CD4-positive, CD25-positive, alpha-beta regulatory T cell (primary cell): Measurements from ENCODE around the gene TNFSF11. TPM values are rescaled to one million over a fixed set of nuclear protein-coding genes. Genes with fewer than 3 reads are reported as not detected.

Source experiments
- ATAC-seq, 2 donors: fragments of 150-1000 bp; cut with Tn5 transposase; one replicate each; pipeline ENCODE4 v1.10.0; 2021; ENCODE audit warnings: low read depth in 2 of 2, moderate number of reproducible peaks in 2 of 2, moderate library complexity in 1 of 2
- DNase-seq, 3 donors: peaks; one replicate each; pipeline versions ENCODE4 v3.0.0 to v3.0.0-alpha.2; 2012 to 2022; ENCODE audit warnings: mixed read lengths in 1 of 3
- H3K27ac ChIP-seq: one replicate; pipeline ENCODE4 v1.7.0; 2013; ENCODE audit warnings: mild to moderate bottlenecking, low read length; ENCODE audit not compliant: insufficient read depth, poor library complexity, severe bottlenecking
- H3K27me3 ChIP-seq: one replicate; pipeline ENCODE4 v1.7.0; 2013; ENCODE audit warnings: low read length; ENCODE audit not compliant: control insufficient read depth, insufficient read depth
- H3K36me3 ChIP-seq: one replicate; pipeline ENCODE4 v1.7.0; 2013; ENCODE audit warnings: mild to moderate bottlenecking, low read length, moderate library complexity; ENCODE audit not compliant: control insufficient read depth, insufficient read depth
- H3K4me1 ChIP-seq: 2 replicates; pipeline ENCODE4 v1.7.0; 2013; ENCODE audit warnings: mild to moderate bottlenecking, low read length; ENCODE audit not compliant: insufficient read depth, control insufficient read depth, poor library complexity, severe bottlenecking
- H3K4me3 ChIP-seq: one replicate; pipeline ENCODE4 v1.7.0; 2013; ENCODE audit warnings: low read depth, mild to moderate bottlenecking, low read length, moderate library complexity
- H3K9me3 ChIP-seq, 2 experiments: 1 replicate in 1 of 2; 2 replicates in 1 of 2; pipeline ENCODE4 v1.7.0; 2013; ENCODE audit warnings: low read length in 2 of 2, mild to moderate bottlenecking in 1 of 2, moderate library complexity in 1 of 2; ENCODE audit not compliant: control insufficient read depth in 2 of 2
- H3K27ac Mint-ChIP-seq, 3 donors: one replicate each; pipeline ENCODE4 v1.8.0; 2020 to 2022; ENCODE audit warnings: mild to moderate bottlenecking in 3 of 3, mixed read lengths in 3 of 3, moderate library complexity in 2 of 3
- H3K27me3 Mint-ChIP-seq: one replicate; pipeline ENCODE4 v1.8.0; 2022; ENCODE audit warnings: mild to moderate bottlenecking, mixed read lengths
- H3K36me3 Mint-ChIP-seq: one replicate; pipeline ENCODE4 v1.8.0; 2020; ENCODE audit warnings: mixed read lengths
- H3K4me1 Mint-ChIP-seq, 4 donors: one replicate each; pipeline ENCODE4 v1.8.0; 2020 to 2022; ENCODE audit warnings: mixed read lengths in 4 of 4, mild to moderate bottlenecking in 1 of 4
- H3K4me3 Mint-ChIP-seq, 4 donors: one replicate each; pipeline ENCODE4 v1.8.0; 2020 to 2022; ENCODE audit warnings: mild to moderate bottlenecking in 4 of 4, mixed read lengths in 4 of 4, moderate library complexity in 3 of 4
- H3K9me3 Mint-ChIP-seq, 7 donors: one replicate each; pipeline ENCODE4 v1.8.0; 2020 to 2022; ENCODE audit warnings: mixed read lengths in 7 of 7, mild to moderate bottlenecking in 3 of 7, moderate library complexity in 2 of 7
- polyA plus RNA-seq, 4 donors: library from polyadenylated mRNA; unstranded; fragments of 300-500 nt; fragmentation: Illumina TruSeq; gene quantifications; one replicate each; pipeline ENCODE4 v1.2.3, GENCODE V29; 2021
- total RNA-seq: library from RNA; stranded (reverse); gene quantifications from one replicate; pipeline ENCODE4 v1.2.3, GENCODE V29; 2022

Gene TNFSF11, protein sequence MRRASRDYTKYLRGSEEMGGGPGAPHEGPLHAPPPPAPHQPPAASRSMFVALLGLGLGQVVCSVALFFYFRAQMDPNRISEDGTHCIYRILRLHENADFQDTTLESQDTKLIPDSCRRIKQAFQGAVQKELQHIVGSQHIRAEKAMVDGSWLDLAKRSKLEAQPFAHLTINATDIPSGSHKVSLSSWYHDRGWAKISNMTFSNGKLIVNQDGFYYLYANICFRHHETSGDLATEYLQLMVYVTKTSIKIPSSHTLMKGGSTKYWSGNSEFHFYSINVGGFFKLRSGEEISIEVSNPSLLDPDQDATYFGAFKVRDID
- total RNA-seq = 1.3 TPM
- under 1 TPM in 2 of 4 donors, not detected in 2; 0.13 to 0.23 TPM for polyA plus RNA-seq

DNA sequence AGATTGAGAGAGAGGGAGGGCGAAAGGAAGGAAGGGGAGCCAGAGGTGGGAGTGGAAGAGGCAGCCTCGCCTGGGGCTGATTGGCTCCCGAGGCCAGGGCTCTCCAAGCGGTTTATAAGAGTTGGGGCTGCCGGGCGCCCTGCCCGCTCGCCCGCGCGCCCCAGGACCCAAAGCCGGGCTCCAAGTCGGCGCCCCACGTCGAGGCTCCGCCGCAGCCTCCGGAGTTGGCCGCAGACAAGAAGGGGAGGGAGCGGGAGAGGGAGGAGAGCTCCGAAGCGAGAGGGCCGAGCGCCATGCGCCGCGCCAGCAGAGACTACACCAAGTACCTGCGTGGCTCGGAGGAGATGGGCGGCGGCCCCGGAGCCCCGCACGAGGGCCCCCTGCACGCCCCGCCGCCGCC, at the start of gene TNFSF11:
Gene TNFSF11, plus strand, starts transcription at position 142 of the 400 bp plus-strand sequence. Its CDS starts 152 bp downstream, at position 294.
- peak in 1 of 3 donors; percentile 14 for DNase-seq
- peak within 1 kb of the TSS; percentile 77 to 88 (median 88) for H3K4me3 Mint-ChIP-seq
- peak within 1 kb of the TSS in 1 of 3 donors; percentile 77 for H3K27ac Mint-ChIP-seq
- peaks cover 0 to 5% (median 0%) of the 10 kb centered on the region in 7 donors for H3K9me3 Mint-ChIP-seq
- H3K4me1 ChIP-seq = peaks cover 20% of the 10 kb centered on the region
- peaks cover 21% of the 10 kb centered on the region for H3K27me3 ChIP-seq
- H3K4me1 Mint-ChIP-seq = peaks cover 5 to 25% (median 16%) of the 10 kb centered on the region in 4 donors
- H3K27ac ChIP-seq = no peak within 1 kb of the TSS
- H3K27me3 Mint-ChIP-seq = peaks cover 39% of the 10 kb centered on the region
- H3K36me3 ChIP-seq = no peaks in the 10 kb centered on the region
- peak within 1 kb of the TSS; percentile 79 for H3K4me3 ChIP-seq
- no peaks in the 10 kb centered on the region for H3K9me3 ChIP-seq
- ATAC-seq = peak in 1 of 2 donors; percentile 31
- H3K36me3 Mint-ChIP-seq = no peaks in the 10 kb centered on the region

DNA sequence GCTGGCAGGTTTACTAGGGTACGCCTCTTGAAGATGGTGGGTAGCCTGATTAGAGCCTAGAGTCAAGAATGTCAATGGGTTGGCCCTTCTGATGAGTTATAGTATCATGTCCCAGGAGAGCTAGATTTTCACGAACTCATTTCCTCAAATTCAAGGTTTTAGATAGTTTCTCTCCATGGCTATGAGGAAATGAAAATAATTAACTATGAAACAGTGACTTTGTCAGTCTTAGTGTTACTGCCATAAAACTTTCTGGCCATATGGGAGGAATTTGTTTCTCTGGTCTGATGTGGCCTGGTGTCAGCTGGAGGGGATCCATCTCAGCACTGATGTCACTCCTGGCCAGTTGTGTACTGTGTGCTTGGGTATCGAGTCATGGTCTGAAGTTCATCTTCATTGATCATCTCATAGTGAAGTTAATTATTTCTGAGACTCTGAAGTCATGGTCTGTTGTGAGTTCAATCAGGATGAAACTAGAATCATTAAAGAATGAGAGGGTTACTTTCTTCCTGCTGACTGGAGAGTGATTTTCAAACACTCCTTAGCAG, 49.4 kb upstream of the TNFSF11 start:
- Mint-ChIP-seq H3K4me3 (no peak overlapping the region), H3K27me3 (no peaks in the 10 kb centered on the region), H3K9me3 (peaks cover 0 to 9% (median 3%) of the 10 kb centered on the region in 7 donors), H3K27ac (no peak overlapping the region), H3K4me1 (no peaks in the 10 kb centered on the region), H3K36me3 (no peaks in the 10 kb centered on the region)
- Histone ChIP-seq H3K27me3 (no peaks in the 10 kb centered on the region), H3K4me1 (no peaks in the 10 kb centered on the region), H3K9me3 (no peaks in the 10 kb centered on the region), H3K27ac (no peak overlapping the region), H3K36me3 (no peaks in the 10 kb centered on the region), H3K4me3 (no peak overlapping the region)
- DNase-seq (no peak), ATAC-seq (no peak)

DNA sequence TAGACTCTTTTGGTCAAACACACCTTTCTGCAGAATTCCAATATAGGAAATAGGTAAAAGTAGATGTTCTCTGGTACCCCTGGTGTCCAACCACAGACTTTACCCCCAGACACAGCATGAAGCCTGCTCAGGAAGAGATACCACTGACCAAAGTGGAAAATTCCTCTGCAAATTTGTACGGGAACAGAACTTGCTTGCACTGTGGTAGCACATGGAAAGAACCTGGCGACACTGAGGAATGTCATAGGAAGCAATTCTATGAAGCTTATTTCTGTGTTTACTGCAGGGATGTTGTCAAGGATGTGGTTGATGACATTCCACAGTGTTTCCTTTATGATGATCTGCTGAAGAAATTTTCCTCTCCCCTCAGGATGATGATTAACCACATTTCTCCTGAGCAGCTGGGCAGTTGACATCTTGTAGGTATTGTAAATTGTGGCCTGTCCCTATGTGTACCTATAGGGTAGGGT, 48.9 kb upstream of the TNFSF11 start:
- Histone ChIP-seq H3K27ac (no peak overlapping the region), H3K4me1 (no peaks in the 10 kb centered on the region), H3K4me3 (no peak overlapping the region), H3K9me3 (no peaks in the 10 kb centered on the region), H3K36me3 (no peaks in the 10 kb centered on the region), H3K27me3 (no peaks in the 10 kb centered on the region)
- ATAC-seq = no peak
- Mint-ChIP-seq H3K4me3 (peak overlapping the region in 1 of 4 donors; percentile 59), H3K36me3 (no peaks in the 10 kb centered on the region), H3K9me3 (peaks cover 0 to 9% (median 3%) of the 10 kb centered on the region in 7 donors), H3K4me1 (no peaks in the 10 kb centered on the region), H3K27me3 (peaks cover 5% of the 10 kb centered on the region), H3K27ac (no peak overlapping the region)
- DNase-seq = no peak

DNA sequence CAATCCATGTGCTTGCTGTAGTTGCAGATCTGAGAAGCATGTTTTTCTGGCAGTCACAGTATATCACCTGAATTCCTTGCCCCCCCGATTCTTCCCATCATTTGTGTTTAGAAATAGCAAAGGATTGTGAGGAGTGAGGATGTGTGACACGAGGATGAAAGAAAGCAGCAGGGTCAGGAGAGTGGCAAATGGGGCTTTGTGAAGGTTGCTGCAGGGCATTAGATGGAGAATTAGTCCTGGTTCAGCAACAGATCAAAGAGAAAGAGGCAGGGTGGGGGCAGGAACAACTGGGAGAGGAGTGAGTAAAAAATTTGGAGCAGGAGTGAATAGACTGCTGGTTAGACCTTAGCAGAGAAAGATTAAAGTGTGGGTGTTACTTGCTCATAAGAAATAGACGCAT, 47.7 kb upstream of the TNFSF11 start:
- Histone ChIP-seq H3K27me3 (no peaks in the 10 kb centered on the region), H3K9me3 (no peaks in the 10 kb centered on the region), H3K4me1 (no peaks in the 10 kb centered on the region), H3K36me3 (no peaks in the 10 kb centered on the region), H3K4me3 (no peak overlapping the region), H3K27ac (no peak overlapping the region)
- no peaks in the 10 kb centered on the region for H3K36me3 Mint-ChIP-seq
- ATAC-seq (no peak), DNase-seq (no peak)
- peaks cover 4 to 7% (median 6%) of the 10 kb centered on the region in 4 donors for H3K4me1 Mint-ChIP-seq
- H3K4me3 Mint-ChIP-seq = no peak overlapping the region
- peaks cover 7% of the 10 kb centered on the region for H3K27me3 Mint-ChIP-seq
- H3K27ac Mint-ChIP-seq = no peak overlapping the region
- H3K9me3 Mint-ChIP-seq = peaks cover 0 to 6% (median 2%) of the 10 kb centered on the region in 7 donors

DNA sequence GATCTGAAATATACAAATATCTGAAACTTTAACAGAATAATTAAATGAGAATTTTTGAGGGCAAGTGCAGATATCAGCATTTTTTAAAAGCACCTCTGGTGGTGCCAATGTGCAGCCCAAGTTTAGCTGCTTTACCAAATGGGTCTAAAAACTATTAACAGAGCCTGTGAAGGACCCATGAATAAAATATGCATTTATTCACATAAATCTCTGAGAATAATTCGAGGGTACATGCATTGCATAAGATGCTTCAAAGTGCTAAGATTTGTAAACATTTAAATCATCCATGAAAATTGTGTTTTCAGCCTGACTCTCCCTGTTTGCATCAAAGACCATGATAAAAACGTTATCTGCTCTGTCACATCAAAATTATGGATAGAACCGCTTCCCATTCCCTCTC, 47.1 kb upstream of the TNFSF11 start:
- H3K4me1 ChIP-seq = no peaks in the 10 kb centered on the region
- H3K4me3 Mint-ChIP-seq = no peak overlapping the region
- no peaks in the 10 kb centered on the region for H3K36me3 Mint-ChIP-seq
- no peak overlapping the region for H3K4me3 ChIP-seq
- H3K27ac ChIP-seq = no peak overlapping the region
- no peaks in the 10 kb centered on the region for H3K27me3 ChIP-seq
- H3K27me3 Mint-ChIP-seq = peaks cover 7% of the 10 kb centered on the region
- no peaks in the 10 kb centered on the region for H3K36me3 ChIP-seq
- peaks cover 4 to 7% (median 6%) of the 10 kb centered on the region in 4 donors for H3K4me1 Mint-ChIP-seq
- ATAC-seq = no peak
- no peaks in the 10 kb centered on the region for H3K9me3 ChIP-seq
- no peak for DNase-seq
- peaks cover 0 to 4% (median 1%) of the 10 kb centered on the region in 7 donors for H3K9me3 Mint-ChIP-seq
- no peak overlapping the region for H3K27ac Mint-ChIP-seq

DNA sequence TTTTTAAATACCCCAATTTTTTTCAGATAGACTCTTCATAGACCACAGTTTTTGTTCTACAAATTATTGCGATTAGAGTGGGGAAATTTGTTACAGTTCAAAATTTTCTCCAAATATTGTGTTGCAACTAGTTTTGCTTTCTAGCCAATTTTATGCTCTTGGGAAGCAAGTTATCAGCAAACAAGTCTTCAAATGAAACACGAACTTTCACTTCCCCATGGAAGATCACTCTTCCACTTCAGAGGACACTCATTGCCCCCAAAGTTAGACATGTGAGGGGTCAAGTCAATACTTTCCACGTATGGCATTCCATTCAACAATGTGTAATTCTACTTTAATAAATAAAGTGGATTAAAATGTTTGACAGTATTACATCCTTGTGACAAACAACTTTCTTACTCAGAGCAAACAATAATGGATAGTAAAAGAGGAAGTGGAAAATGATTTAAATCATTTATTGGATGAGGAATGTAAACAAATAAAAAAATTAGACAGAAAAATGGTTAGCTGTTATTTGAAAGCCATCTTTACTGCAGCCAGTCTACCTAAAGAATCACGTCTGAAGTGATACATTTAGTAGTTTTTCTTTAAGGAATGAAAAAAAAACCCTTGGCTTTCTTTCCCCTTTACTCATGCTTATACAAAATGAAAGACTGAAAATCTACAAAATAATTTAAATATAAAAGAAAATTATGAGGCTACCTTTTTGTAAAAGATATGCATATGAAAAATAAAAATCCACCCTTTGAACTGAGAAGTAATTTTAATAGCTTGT, 41.2 kb upstream of the TNFSF11 start:
- Histone ChIP-seq H3K9me3 (no peaks in the 10 kb centered on the region), H3K27me3 (no peaks in the 10 kb centered on the region), H3K27ac (no peak overlapping the region), H3K36me3 (no peaks in the 10 kb centered on the region), H3K4me3 (no peak overlapping the region), H3K4me1 (no peaks in the 10 kb centered on the region)
- peaks cover 4 to 7% (median 6%) of the 10 kb centered on the region in 4 donors for H3K4me1 Mint-ChIP-seq
- no peak overlapping the region for H3K27ac Mint-ChIP-seq
- DNase-seq (no peak), ATAC-seq (no peak)
- H3K36me3 Mint-ChIP-seq = no peaks in the 10 kb centered on the region
- no peak overlapping the region for H3K4me3 Mint-ChIP-seq
- peaks cover 0 to 3% (median 0%) of the 10 kb centered on the region in 7 donors for H3K9me3 Mint-ChIP-seq
- peaks cover 7% of the 10 kb centered on the region for H3K27me3 Mint-ChIP-seq

DNA sequence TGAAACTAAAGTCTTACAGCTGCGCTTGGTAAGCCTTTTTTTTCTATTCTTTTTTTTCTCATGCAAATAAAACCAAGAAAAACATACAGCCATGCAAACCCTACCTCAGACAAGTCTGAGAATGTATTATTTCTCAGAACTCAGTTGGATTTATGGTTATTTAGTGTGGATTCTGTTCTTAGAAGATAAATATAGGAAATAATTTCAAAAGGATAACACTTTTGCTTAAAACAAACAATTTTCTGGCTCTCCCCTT, 40.7 kb upstream of the TNFSF11 start:
- Histone ChIP-seq H3K4me1 (no peaks in the 10 kb centered on the region), H3K9me3 (no peaks in the 10 kb centered on the region), H3K36me3 (no peaks in the 10 kb centered on the region), H3K4me3 (no peak overlapping the region), H3K27ac (no peak overlapping the region), H3K27me3 (no peaks in the 10 kb centered on the region)
- no peak for DNase-seq
- Mint-ChIP-seq H3K9me3 (peaks cover 0 to 3% (median 0%) of the 10 kb centered on the region in 7 donors), H3K36me3 (no peaks in the 10 kb centered on the region), H3K27me3 (peaks cover 7% of the 10 kb centered on the region), H3K4me1 (peaks cover 4 to 7% (median 6%) of the 10 kb centered on the region in 4 donors), H3K27ac (no peak overlapping the region), H3K4me3 (no peak overlapping the region)
- no peak for ATAC-seq
